Loucy (cell line): ENCODE measurements around the gene HSBP1L1.

Experiments
- H2AFZ ChIP-seq: fragments of 200-600 bp; sonication (generic); 2 replicates; pipeline ENCODE4 v1.6.0; 2016; ENCODE audit warnings: antibody characterized with exemption, mild to moderate bottlenecking, low read length, moderate library complexity
- H3F3A ChIP-seq: fragments of 200-600 bp; 2 replicates; pipeline ENCODE4 v1.6.0; 2016; ENCODE audit warnings: antibody characterized with exemption, low read depth, mild to moderate bottlenecking
- H3K27me3 ChIP-seq: fragments of 200-600 bp; sonication (generic); 2 replicates; pipeline ENCODE4 v1.6.1; 2014; ENCODE audit warnings: low read length, mild to moderate bottlenecking; ENCODE audit not compliant: insufficient read depth, poor library complexity, severe bottlenecking
- H3K36me3 ChIP-seq: fragments of 200-600 bp; sonication (generic); 2 replicates; pipeline ENCODE4 v1.6.1; 2016; ENCODE audit warnings: low read length; ENCODE audit not compliant: insufficient read depth
- H3K4me1 ChIP-seq: fragments of 200-600 bp; sonication (generic); 2 replicates; pipeline ENCODE4 v1.5.1; 2014; ENCODE audit warnings: low read length, mild to moderate bottlenecking; ENCODE audit not compliant: insufficient read depth, poor library complexity, severe bottlenecking
- H3K4me2 ChIP-seq: fragments of 200-600 bp; sonication (generic); 2 replicates; pipeline ENCODE4 v1.6.0; 2014; ENCODE audit warnings: antibody characterized with exemption, low read length, low read depth, mild to moderate bottlenecking; ENCODE audit not compliant: poor library complexity, severe bottlenecking
- H3K4me3 ChIP-seq: fragments of 200-600 bp; sonication (generic); 2 replicates; pipeline ENCODE4 v1.5.1; 2014; ENCODE audit warnings: low read length, mild to moderate bottlenecking, mixed read lengths; ENCODE audit not compliant: poor library complexity, severe bottlenecking
- H3K79me2 ChIP-seq: fragments of 200-600 bp; sonication (generic); 2 replicates; pipeline ENCODE4 v1.6.1; 2014; ENCODE audit warnings: low read length; ENCODE audit not compliant: insufficient read depth
- H3K9ac ChIP-seq: fragments of 200-600 bp; sonication (generic); 2 replicates; pipeline ENCODE4 v1.6.0; 2014; ENCODE audit warnings: mild to moderate bottlenecking, low read depth, low read length, moderate library complexity; ENCODE audit not compliant: poor library complexity, severe bottlenecking
- H3K9me2 ChIP-seq: fragments of 200-600 bp; sonication (generic); replicated peaks from 2 replicates; pipeline ENCODE4 v1.6.1; 2016; ENCODE audit warnings: low read depth, low read length, mixed read lengths
- H3K9me3 ChIP-seq: fragments of 200-600 bp; sonication (generic); 2 replicates; pipeline ENCODE4 v1.6.1; 2014; ENCODE audit warnings: mild to moderate bottlenecking, antibody characterized with exemption, low read length, low read depth; ENCODE audit not compliant: insufficient read depth
- H4K20me1 ChIP-seq: fragments of 200-600 bp; sonication (generic); 2 replicates; pipeline ENCODE4 v1.6.0; 2014; ENCODE audit warnings: antibody characterized with exemption, low read length, mild to moderate bottlenecking; ENCODE audit not compliant: insufficient read depth, poor library complexity, severe bottlenecking
- EZH2phosphoT487 ChIP-seq: fragments of 200-600 bp; IDR thresholded peaks from 2 replicates; pipeline ENCODE4 v1.6.1; 2018; ENCODE audit warnings: antibody characterized with exemption, mild to moderate bottlenecking, moderate library complexity, borderline replicate concordance
- TF ChIP-seq, protein P1 (sequence below): fragments of 200-600 bp; sonication (generic); conservative IDR thresholded peaks from 2 replicates; pipeline ENCODE4 v1.5.1; 2014; ENCODE audit warnings: mild to moderate bottlenecking, antibody characterized with exemption, low read length

Gene HSBP1L1

GRCh38 chr18:79973517-79973916 is 9.1 kb downstream of the HSBP1L1 start:
- Histone ChIP-seq H3F3A (no peaks in the 10 kb centered on the region), H3K36me3 (peaks cover 64% of the 10 kb centered on the region), H3K4me2 (no peak overlapping the region), H3K9me2 (no peaks in the 10 kb centered on the region), H2AFZ (no peak overlapping the region), H3K4me3 (no peak overlapping the region), H3K9me3 (no peaks in the 10 kb centered on the region), H4K20me1 (peaks cover 46% of the 10 kb centered on the region), H3K9ac (no peak overlapping the region), H3K27me3 (no peaks in the 10 kb centered on the region), H3K4me1 (no peaks in the 10 kb centered on the region), H3K79me2 (peaks cover 60% of the 10 kb centered on the region)
- TF ChIP-seq, protein P1, sequence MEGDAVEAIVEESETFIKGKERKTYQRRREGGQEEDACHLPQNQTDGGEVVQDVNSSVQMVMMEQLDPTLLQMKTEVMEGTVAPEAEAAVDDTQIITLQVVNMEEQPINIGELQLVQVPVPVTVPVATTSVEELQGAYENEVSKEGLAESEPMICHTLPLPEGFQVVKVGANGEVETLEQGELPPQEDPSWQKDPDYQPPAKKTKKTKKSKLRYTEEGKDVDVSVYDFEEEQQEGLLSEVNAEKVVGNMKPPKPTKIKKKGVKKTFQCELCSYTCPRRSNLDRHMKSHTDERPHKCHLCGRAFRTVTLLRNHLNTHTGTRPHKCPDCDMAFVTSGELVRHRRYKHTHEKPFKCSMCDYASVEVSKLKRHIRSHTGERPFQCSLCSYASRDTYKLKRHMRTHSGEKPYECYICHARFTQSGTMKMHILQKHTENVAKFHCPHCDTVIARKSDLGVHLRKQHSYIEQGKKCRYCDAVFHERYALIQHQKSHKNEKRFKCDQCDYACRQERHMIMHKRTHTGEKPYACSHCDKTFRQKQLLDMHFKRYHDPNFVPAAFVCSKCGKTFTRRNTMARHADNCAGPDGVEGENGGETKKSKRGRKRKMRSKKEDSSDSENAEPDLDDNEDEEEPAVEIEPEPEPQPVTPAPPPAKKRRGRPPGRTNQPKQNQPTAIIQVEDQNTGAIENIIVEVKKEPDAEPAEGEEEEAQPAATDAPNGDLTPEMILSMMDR, result no peak
- no peak for TF ChIP-seq EZH2phosphoT487

- no peak overlapping the region for H3K4me3 ChIP-seq
- peaks cover 64% of the 10 kb centered on the region for H3K36me3 ChIP-seq
- H3K4me1 ChIP-seq, result no peaks in the 10 kb centered on the region
- no peak overlapping the region for H3K9ac ChIP-seq
- H3K27me3 ChIP-seq, result no peaks in the 10 kb centered on the region
- no peak overlapping the region for H3K4me2 ChIP-seq
- H3K9me3 ChIP-seq, result no peaks in the 10 kb centered on the region
- no peaks in the 10 kb centered on the region for H3F3A ChIP-seq
- H3K79me2 ChIP-seq, result peaks cover 66% of the 10 kb centered on the region
- no peak overlapping the region for H2AFZ ChIP-seq
- no peaks in the 10 kb centered on the region for H3K9me2 ChIP-seq
- peaks cover 49% of the 10 kb centered on the region for H4K20me1 ChIP-seq
- TF ChIP-seq, protein P1, result no peak
- TF ChIP-seq EZH2phosphoT487, result no peak
Measured at GRCh38 chr18:79974025-79974654, 9.7 kb downstream of the HSBP1L1 start.

- Histone ChIP-seq H3K9me3 (no peaks in the 10 kb centered on the region), H3K4me3 (no peak overlapping the region), H4K20me1 (peaks cover 55% of the 10 kb centered on the region), H3K4me2 (no peak overlapping the region), H3K4me1 (peaks cover 8% of the 10 kb centered on the region), H2AFZ (no peak overlapping the region), H3F3A (no peaks in the 10 kb centered on the region), H3K79me2 (peaks cover 75% of the 10 kb centered on the region), H3K9me2 (no peaks in the 10 kb centered on the region), H3K27me3 (no peaks in the 10 kb centered on the region), H3K36me3 (peaks cover 64% of the 10 kb centered on the region), H3K9ac (no peak overlapping the region)
- TF ChIP-seq, protein P1, result no peak
- no peak for TF ChIP-seq EZH2phosphoT487
Measured at GRCh38 chr18:79975043-79975442, 10.6 kb downstream of the HSBP1L1 start.
